Measurements from ENCODE around the gene MAPK8IP3.

MAPK8IP3 gene

GRCh38 chr16:1745900-1746692, 40.1 kb downstream of the MAPK8IP3 start:
- peaks cover 57% of the 10 kb centered on the region for H3K36me3 ChIP-seq (ENCODE audit: control insufficient read depth, low read length)
- H3K9me3 ChIP-seq (ENCODE audit: control insufficient read depth, insufficient read depth, low read length), result no peaks in the 10 kb centered on the region
- H3K9me2 ChIP-seq (replicated peaks; ENCODE audit: control insufficient read depth, low read length), result no peaks in the 10 kb centered on the region
- no peaks in the 10 kb centered on the region for H3K27me3 ChIP-seq (ENCODE audit: control insufficient read depth, low read length)
- no peaks in the 10 kb centered on the region for H3F3A ChIP-seq (ENCODE audit: control insufficient read depth, insufficient read depth)
- no peak overlapping the region for H3K4me2 ChIP-seq (ENCODE audit: low read length)
- H3K4me1 ChIP-seq (ENCODE audit: control insufficient read depth, low read length), result no peaks in the 10 kb centered on the region
- no peaks in the 10 kb centered on the region for H4K20me1 ChIP-seq (ENCODE audit: control insufficient read depth, insufficient read depth, low read depth, low read length)
- no peaks in the 10 kb centered on the region for H3K79me2 ChIP-seq (ENCODE audit: control insufficient read depth, low read length)
- H3K4me3 ChIP-seq (ENCODE audit: low read length), result no peak overlapping the region
- TF ChIP-seq CTCF (IDR thresholded peaks at IDR 0.05; ENCODE audit: low read depth, low read length, poor library complexity, severe bottlenecking), result no peak
- no peak for TF ChIP-seq EZH2phosphoT487 (IDR thresholded peaks at IDR 0.05; ENCODE audit: borderline replicate concordance, low read length)
- no peak overlapping the region for H3K27ac ChIP-seq (ENCODE audit: low read depth, low read length)

DNA sequence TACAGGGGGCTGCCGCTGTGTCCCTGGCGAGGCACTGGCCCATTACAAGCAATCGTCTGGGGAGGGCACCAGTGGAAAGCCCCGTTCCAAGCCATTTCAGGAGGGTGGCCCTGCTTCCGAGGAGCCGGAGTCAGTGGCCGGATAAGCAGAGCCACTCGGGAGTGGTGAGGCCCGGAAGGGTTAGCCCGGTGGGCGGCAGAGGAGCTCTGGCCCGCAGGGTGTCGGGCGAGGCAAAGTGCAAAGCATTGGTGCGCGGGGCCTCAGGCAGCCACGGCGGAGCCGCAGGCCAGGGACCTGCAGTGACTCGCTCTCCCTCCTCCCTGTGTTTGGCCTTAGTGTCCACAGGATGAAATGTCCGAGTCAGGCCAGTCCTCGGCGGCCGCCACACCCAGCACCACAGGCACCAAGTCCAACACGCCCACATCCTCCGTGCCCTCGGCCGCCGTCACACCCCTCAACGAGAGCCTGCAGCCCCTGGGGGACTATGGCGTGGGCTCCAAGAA, 40.7 kb downstream of the MAPK8IP3 start:
- Histone ChIP-seq H3K27ac (ENCODE audit: low read depth, low read length) (no peak overlapping the region), H3K4me1 (ENCODE audit: control insufficient read depth, low read length) (no peaks in the 10 kb centered on the region), H4K20me1 (ENCODE audit: control insufficient read depth, insufficient read depth, low read depth, low read length) (no peaks in the 10 kb centered on the region), H3K9me2 (replicated peaks; ENCODE audit: control insufficient read depth, low read length) (no peaks in the 10 kb centered on the region), H3K36me3 (ENCODE audit: control insufficient read depth, low read length) (peaks cover 60% of the 10 kb centered on the region), H3K4me2 (ENCODE audit: low read length) (no peak overlapping the region), H3F3A (ENCODE audit: control insufficient read depth, insufficient read depth) (no peaks in the 10 kb centered on the region), H3K4me3 (ENCODE audit: low read length) (no peak overlapping the region), H3K27me3 (ENCODE audit: control insufficient read depth, low read length) (no peaks in the 10 kb centered on the region), H3K9me3 (ENCODE audit: control insufficient read depth, insufficient read depth, low read length) (no peaks in the 10 kb centered on the region), H3K79me2 (ENCODE audit: control insufficient read depth, low read length) (no peaks in the 10 kb centered on the region)
- TF ChIP-seq EZH2phosphoT487 (IDR thresholded peaks at IDR 0.05; ENCODE audit: borderline replicate concordance, low read length), result no peak
- no peak for TF ChIP-seq CTCF (IDR thresholded peaks at IDR 0.05; ENCODE audit: low read depth, low read length, poor library complexity, severe bottlenecking)

DNA sequence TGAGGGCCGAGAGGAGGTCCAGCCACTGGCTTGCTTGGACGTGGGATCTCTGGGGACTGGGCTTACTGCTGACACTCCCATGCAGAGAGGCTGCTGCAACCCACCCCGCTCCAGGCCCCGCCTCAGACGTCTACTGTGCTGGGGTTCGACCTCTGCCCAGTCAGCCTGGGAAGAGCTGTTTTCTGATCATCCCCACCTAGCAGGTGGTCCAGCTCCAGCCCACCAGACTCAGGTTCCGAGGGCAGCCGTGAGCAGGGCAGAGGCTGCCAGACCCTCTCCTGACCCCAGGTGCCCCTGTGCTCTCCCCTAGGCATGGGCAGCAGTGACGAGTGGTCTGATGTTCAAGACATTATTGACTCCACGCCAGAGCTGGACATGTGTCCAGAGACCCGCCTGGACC, 41.9 kb downstream of the MAPK8IP3 start:
- H3K27me3 ChIP-seq (ENCODE audit: control insufficient read depth, low read length), result no peaks in the 10 kb centered on the region
- no peaks in the 10 kb centered on the region for H3K79me2 ChIP-seq (ENCODE audit: control insufficient read depth, low read length)
- H3K4me1 ChIP-seq (ENCODE audit: control insufficient read depth, low read length), result no peaks in the 10 kb centered on the region
- H3K27ac ChIP-seq (ENCODE audit: low read depth, low read length), result no peak overlapping the region
- TF ChIP-seq EZH2phosphoT487 (IDR thresholded peaks at IDR 0.05; ENCODE audit: borderline replicate concordance, low read length) (no peak), CTCF (IDR thresholded peaks at IDR 0.05; ENCODE audit: low read depth, low read length, poor library complexity, severe bottlenecking) (no peak)
- H3K9me3 ChIP-seq (ENCODE audit: control insufficient read depth, insufficient read depth, low read length), result no peaks in the 10 kb centered on the region
- H3K4me2 ChIP-seq (ENCODE audit: low read length), result no peak overlapping the region
- no peaks in the 10 kb centered on the region for H3K9me2 ChIP-seq (replicated peaks; ENCODE audit: control insufficient read depth, low read length)
- no peak overlapping the region for H3K4me3 ChIP-seq (ENCODE audit: low read length)
- no peaks in the 10 kb centered on the region for H3F3A ChIP-seq (ENCODE audit: control insufficient read depth, insufficient read depth)
- H4K20me1 ChIP-seq (ENCODE audit: control insufficient read depth, insufficient read depth, low read depth, low read length), result no peaks in the 10 kb centered on the region
- H3K36me3 ChIP-seq (ENCODE audit: control insufficient read depth, low read length), result peaks cover 63% of the 10 kb centered on the region

Measured in DOHH2 (cell line).